Activated CD4-positive, alpha-beta T cell treated with anti-CD3 and anti-CD28 coated beads for 24 hours (primary cell): Measurements from ENCODE around the gene NEU1.
A peak's percentile ranks its signal among the peaks of the same experiment; 100 is the strongest.
"Not testable (repeated sequence)": the region's sequence is repeated elsewhere in the genome, so short reads cannot be mapped to it uniquely, and the experiment has no call there.

ENCODE experiments used
- DNase-seq, 2 donors: peaks; one replicate each; pipeline ENCODE4 v3.0.0-alpha.2; 2020; ENCODE audit warnings: low read depth in 2 of 2

NEU1 gene

DNA sequence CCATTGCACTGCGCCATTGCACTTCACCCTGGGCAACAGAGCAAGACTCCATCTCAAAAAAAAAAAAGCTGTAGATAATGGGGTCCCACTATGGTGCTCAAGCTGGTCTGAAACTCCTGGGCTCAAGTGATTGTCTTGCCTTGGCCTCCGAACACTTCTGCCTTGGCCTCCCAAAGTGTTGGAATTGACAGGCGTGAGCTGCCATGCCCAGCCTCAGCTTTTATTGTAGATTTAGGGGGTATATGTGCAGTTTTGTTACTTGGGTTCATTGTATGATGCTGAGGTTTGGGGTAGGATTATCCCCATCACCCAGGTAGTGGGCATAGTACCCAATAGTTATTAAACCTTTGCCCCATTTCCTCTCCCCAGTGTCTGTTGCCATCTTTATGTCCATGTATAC lies 23.7 kb downstream of the NEU1 start:
- DNase-seq, result no peak

DNA sequence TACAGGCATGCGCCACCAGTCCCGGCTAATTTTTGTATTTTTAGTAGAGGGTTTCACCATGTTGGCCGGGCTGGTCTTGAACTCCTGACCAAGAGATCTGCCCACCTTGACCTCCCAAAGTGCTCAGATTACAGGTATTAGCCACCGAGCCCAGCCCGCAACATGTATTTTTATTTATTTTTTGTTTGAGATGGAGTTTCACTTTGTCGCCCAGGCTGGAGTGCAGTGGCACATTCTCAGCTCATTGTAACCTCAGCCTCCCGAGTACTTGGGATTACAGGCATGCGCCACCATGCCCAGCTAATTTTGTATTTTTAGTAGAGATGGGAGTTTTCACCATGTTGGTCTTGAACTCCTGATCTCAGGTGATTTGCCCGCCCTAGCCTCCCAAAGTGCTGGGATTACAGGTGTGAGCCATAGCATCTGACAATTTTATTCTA lies 24.5 kb downstream of the NEU1 start:
- not testable (repeated sequence) for DNase-seq

DNA sequence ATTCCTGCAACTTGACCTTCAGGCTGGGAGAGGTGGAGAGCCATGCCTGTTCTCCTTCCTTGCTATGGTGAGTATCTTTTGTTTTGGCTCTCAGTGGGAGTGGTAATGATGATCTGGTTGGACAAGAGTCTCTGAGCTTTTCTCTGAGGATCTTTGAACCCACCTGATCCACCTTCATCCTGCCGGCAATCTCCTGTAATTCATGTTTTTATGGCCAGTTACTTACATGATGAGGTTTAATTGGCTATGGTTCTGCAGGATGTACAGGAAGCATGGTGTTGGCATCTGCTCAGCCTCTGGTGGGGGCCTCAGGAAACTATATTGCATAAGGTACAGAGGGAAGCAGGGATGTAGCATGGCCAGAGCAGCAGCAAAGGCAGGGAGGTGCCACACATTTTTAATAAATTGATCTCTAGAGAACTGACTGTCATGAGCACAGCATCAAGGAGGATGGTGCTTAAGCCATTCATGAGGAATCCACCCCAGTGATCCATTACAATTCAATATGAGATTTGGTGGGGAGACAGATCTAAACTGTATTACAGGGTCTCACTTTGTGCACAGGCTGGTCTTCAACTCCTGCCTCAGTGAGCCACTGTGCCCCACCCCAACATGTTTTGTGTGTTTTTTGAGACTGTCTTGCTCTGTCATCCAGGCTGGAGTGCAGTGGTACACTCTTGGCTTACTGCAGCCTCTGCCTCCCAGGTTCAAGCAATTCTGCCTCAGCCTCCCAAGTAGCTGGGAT lies 25.1 kb downstream of the NEU1 start:
- no peak for DNase-seq

DNA sequence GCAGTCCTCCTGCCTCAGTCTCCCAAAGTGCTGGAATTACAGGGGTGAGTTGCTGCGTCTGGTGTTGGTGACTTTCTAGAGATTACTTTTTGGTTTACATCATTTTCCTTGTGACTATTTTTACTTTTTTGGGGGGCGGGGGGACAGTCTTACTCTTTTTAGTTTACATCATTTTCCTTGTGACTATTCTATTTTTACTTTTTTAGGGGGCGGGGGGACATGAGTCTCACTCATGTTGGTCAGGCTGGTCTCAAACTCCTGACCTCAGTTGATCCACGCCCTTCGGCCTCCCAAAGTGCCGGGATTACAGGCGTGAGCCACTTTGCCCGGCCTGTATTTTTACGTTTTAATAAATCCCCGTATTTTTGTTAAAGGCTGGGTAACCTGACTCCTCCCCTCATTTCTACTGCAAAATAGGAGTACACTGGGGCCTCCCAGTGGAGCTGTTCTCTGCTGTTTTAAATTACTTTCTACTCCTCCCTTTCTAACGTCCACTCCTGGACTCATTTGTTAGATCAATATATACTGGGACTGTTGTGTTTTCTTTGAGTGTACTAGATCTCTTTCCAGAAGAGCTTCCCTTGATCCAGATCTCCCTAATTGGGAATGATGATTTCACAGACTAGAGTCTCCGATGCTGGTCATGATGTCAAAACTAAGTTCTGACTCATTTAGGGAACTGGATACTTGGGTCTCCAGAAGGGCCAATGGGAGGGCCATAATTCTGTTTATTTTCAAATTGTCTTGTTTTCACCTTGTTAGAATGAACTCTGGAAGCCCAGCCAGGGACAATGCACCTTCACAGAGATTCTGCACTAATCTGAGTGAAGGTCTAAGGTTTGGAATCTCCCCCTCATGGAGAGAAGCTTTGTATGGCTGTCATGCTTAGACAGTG lies 25.9 kb downstream of the NEU1 start:
- no peak for DNase-seq

DNA sequence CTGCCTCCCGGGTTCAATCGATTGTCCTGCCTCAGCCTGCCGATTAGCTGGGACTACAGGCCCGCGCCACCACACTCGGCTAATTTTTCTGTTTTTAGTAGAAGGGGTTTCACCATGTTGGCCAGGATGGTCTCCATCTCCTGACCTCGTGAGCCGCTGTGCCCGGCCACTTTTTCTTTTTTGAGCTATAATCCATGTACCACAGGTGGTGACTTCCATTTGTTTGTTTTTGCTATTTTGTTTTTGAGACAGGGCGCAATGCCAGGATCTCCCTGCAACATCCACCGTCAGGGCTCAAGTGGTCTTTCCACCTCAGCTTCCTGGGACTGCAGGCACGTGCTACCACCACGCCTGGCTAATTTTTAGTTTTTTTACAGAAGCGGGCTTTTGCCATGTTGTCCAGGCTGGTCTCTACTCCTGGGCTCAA lies 26.6 kb downstream of the NEU1 start:
- DNase-seq, result no peak

DNA sequence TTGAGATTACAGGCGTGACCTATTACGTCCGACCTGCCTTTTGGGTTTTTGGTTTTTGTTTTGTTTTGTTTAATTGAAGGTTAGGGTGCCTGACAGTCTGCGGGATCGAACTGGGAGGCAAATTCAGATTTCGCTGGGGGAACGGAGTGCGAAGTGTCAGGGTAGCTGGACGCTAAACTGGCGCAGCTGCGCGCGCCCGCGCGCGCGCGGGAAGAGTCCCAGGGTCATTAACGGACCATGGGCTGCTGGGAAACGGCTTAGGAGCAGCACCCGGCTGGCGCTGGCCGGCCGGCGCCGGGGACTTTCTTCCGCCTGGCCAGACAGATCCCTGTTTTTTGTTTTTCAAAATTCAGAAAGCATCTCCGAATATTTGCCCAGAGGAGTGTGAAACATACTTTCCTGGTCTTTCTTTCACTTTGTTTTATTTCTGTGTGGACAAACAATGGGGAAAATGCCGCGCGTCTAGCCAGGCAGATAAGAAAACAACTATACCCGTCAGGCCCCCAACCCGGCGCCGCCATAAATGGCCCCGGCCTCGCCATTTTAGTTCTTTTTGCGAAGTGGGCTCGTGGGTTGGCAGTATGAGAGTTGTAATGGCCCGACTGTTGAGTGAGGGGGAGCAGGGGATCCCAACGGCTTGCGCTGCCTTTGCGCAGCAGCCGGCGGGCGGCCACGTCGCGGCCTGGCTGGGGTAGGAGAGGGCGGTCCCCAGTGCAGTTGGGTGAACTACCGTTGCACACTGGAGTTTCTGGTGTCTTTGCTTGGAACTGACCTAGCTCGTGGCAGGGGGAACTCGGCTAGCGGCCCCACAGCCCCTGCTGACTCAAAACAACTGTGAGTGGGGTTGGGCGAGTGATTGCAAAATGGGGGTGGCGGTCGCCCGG lies 28.0 kb downstream of the NEU1 start:
- DNase-seq, result peak; percentile 66 to 72

DNA sequence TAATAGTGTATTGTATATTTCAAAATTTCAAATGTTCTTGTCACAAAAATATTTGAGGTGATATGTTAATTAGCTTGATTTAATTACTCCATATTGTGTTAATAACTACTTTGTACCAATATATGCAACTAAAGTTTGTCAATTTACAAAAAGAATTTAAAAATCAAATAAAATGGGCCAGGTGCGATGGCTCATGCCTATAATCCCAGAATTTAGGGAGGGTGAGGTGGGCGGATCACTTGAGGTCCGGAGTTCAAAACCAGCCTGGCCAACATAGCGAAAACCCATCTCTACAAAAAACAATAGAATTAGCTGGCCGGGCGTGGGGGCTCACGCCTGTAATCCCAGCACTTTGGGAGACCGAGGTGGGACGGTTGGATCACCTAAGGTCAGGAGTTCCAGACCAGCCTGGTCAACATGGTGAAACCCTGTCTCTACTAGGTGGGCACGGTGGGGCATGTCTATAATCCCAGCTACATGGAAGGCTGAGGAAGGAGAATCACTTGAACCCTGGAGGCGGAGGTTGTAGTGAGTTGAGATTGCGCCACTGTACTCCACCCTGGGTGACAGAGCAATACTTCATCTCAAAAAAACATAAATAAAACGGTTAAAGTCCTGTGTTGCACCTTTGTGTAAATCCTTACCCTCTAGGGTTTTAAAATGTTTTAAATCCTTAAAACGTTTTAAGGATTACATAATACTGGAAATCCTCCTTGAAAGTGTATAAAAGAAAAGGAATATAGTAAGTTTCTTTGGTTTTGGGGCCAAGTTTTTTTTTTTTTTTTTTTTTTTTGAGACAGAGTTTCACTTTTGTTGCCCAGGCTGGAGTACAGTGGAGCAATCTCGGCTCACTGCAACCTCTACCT lies 31.0 kb downstream of the NEU1 start:
- DNase-seq, result no peak

DNA sequence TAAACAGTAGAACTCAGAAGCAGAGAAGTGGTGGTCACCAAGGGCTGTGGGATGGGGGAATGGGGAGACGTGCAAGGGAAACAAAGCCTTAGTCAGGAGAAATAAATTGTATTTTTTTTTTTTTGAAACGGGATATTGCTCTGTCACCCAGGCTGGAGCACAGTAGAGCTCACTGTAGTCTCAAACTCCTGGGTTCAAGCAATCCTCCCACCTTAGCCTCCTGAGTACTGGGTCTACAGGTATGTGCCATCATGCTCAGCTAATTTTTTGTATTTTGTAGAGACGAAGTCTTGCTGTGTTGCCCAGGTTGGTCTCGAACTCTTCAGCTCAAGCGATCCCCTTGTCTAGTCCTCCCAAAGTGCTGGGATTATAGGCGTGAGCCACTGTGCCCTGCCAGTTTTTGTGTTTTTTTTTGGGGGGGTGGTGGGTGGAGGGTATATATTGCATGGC lies 31.7 kb downstream of the NEU1 start:
- DNase-seq, result no peak

DNA sequence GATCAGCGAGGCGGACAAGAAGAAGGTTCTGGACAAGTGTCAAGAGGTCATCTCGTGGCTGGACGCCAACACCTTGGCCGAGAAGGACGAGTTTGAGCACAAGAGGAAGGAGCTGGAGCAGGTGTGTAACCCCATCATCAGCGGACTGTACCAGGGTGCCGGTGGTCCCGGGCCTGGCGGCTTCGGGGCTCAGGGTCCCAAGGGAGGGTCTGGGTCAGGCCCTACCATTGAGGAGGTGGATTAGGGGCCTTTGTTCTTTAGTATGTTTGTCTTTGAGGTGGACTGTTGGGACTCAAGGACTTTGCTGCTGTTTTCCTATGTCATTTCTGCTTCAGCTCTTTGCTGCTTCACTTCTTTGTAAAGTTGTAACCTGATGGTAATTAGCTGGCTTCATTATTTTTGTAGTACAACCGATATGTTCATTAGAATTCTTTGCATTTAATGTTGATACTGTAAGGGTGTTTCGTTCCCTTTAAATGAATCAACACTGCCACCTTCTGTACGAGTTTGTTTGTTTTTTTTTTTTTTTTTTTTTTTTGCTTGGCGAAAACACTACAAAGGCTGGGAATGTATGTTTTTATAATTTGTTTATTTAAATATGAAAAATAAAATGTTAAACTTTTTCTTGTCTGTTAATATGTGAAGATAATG lies 32.9 kb downstream of the NEU1 start:
- no peak for DNase-seq

DNA sequence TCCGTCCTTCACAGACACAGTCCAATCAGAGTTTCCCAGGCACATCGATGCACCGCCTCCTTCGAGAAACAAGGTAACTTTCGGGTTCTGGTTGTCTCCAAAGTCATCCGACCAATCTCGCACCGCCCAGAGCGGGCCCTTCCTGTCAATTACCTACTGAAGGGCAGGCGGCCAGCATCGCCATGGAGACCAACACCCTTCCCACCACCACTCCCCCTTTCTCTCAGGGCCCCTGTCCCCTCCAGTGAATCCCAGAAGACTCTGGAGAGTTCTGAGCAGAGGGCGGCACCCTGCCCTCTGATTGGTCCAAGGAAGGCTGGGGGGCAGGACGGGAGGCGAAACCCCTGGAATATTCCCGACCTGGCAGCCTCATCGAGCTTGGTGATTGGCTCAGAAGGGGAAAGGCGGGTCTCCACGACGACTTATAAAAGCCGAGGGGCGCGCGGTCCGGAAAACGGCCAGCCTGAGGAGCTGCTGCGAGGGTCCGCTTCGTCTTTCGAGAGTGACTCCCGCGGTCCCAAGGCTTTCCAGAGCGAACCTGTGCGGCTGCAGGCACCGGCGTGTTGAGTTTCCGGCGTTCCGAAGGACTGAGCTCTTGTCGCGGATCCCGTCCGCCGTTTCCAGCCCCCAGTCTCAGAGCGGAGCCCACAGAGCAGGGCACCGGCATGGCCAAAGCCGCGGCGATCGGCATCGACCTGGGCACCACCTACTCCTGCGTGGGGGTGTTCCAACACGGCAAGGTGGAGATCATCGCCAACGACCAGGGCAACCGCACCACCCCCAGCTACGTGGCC lies 35.1 kb downstream of the NEU1 start, which contains the start of gene HSPA1B:
Gene HSPA1B (plus strand): TSS at position 453 of the 794 bp plus-strand sequence. CDS start 213 bp downstream, at position 666.
- DNase-seq, result peak; percentile 80 to 87

DNA sequence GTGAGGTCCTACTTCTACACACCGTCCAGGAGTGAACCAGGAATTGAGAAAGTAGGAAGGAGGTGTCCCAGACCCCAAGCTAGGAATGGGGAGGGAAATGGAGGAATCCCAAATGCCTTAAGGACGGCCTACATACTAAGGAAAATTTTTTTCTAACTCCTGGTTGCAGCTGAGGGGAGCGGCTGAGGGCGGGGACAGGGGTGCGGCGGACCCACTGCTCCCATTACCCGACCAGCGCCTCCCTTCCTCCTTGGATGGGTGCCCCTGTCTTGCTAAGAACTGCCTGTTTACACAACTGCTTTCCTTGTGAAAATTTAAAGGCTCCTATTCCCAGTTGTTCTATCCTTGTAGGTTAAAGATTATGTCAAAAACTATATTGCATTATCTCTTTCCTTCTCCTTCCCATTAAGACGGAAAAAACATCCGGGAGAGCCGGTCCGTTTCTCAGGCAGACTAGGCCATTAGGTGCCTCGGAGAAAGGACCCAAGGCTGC lies 35.8 kb downstream of the NEU1 start:
- DNase-seq, result no peak

DNA sequence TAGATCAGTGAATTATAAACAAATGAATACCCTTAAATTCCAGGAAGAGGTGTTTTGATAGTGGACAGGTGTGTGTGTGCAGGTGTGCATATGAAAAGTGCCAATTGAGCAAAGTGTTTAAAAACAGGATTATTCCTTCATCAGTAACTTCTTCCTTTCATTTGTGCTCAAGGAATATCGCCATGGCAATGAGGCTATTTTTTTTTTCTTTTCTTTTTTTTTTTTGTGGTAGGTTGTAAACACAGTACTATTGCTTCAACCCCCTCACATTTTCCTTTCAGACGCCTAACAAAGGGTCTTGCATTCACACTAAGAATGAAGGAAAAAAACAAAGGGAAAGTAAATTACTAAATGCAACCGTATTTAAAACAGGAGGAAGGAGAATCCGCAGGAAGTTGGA lies 37.1 kb downstream of the NEU1 start:
- DNase-seq, result no peak

DNA sequence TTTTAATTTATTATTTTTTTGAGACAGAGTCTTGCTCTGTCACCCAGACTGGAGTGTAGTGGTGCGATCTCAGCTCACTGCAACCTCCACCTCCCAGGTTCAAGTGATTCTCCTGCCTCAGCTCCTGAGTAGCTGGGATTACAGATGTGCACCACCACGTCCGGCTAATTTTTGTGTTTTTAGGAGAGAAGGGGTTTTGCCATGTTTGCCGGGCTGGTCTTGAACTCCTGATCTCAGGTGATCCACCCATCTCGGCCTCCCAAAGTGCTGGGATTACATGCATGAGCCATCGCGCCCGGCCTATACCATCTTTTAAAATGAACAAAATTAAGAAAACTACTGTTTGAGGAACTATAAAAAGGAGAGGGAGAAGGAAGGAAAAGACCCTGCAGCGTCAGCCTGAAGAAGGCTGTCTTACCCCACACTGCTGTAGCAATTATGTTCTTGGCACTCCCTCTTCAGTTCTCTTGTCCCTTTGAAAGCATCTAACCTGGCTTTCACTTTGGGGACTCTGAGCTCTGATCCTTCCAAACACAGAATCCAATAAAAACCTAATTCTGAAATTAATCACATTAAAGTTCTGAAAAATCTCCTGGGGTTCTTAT lies 38.9 kb downstream of the NEU1 start:
- DNase-seq, result not testable (repeated sequence)

DNA sequence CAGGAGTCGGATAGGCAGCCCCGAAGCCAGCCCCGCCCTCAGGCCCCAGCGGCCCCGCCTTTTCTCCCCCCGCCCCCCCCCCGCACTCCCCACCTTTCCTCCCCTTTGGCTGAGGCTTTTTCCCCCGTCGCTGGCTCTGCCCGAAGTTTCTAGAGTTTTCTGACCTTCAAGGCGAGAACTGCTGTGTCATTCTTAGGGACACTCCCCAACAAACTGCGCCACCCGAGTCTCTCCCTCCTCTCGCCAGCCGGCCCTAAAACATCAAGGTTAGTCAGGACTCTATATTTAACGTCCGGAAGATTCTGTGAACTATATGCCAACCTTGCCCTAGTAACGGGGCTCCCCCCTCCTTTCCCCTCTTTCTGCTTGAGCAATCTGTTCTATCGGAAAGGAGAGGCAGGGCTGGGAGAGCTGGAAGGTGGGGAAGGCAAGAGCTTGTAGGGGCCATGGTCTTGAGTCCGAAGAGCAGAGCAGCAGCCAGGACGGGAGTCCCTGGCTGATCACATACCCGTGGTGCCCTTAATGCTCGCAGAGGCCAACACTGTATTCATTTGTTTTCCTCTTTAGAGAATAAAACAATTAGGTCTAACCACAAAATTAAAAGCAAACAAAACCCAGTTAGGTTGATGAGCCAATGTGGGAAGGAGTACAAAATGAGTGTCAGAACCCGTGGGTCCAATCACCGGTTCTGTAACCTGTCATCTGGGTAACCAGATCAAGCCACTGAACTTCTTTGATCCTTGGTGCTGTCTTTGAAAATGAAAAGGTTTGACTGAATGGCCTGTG lies 40.4 kb downstream of the NEU1 start:
- DNase-seq, result peak in 1 of 2 donors; percentile 49

DNA sequence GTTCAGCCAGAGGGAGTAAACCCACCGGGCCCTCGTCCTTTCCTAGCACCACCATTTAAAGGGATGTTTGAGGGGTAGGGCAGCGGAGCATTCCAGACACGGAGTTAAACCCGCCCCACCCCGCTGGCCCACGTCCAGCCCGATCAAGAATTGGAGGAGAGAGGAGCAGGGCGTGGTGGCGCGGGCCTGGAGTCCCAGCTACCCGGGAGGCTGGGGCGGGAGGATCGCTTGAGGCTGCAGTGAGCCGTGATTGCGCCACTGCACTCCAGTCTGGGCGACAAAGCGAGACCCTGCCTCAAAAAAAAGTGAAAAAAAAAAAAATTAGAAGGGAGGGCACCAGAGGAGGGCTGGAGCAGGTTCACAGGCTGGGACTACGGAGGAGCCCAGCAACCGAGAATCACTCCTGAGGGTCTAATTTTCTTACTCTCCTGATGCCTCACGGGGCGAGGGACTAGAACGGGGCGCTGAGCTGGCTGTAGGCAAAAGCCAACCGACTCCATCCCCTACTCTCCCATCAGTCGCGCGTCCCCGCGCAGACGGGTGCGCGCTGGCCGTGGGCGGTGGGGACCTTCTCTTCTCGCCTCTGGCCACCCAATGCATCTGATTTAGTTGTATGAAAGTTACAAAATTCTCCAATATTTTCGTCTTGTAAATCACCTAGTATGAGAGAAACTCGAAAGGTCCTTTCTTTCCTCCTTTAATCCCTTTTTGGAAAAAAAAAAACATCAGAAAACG lies 41.2 kb downstream of the NEU1 start:
- peak; percentile 55 to 68 for DNase-seq

DNA sequence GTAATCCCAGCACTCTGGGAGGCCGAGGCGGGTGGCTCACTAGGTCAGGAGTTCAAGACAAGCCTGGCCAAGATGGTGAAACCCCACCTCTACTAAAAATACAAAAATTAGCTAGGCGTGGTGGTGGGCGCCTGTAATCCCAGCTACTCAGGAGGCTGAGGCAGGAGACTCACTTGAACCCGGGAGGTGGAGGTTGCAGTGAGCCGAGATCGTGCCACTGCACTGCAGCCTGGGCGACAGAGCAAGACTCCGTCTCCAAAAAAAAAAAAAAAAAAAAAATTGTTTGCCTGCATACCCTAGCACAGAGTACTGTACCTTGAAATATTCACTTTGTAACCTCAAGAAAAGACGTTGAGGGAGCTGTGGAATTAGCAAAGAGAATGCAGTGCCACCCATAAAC lies 42.2 kb downstream of the NEU1 start:
- DNase-seq, result not testable (repeated sequence)

DNA sequence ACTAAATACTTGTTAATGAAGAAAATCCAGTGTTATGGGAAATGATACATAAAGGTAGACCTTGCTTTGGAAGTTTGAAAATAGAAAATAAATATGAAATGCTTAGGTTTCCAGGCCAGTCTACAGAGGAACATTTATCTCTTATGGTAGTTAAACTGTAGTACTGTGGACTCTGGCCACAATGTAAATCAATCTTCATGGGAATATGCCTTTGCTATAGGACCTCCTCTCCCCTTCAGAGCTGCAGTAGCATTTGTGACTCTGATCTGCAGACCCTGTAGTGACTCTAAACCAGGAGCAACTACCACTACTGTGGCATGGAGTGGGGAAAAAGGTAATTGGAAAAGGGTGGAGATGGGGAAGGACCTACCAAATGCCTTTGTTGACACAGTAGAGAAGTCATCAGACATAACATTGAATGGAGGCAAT lies 42.7 kb downstream of the NEU1 start:
- DNase-seq, result no peak
